HTERT RPE-1 (cell line): ENCODE data around the gene AQP11.

ENCODE experiments used
- in situ Hi-C: fragments of 300-500 bp; cut with MboI; formaldehyde crosslinking; loops from 4 replicates; pipeline ENCODE4 v1.14.3; 2020; ENCODE audit warnings: low sequenced_read_pairs

Gene AQP11

DNA sequence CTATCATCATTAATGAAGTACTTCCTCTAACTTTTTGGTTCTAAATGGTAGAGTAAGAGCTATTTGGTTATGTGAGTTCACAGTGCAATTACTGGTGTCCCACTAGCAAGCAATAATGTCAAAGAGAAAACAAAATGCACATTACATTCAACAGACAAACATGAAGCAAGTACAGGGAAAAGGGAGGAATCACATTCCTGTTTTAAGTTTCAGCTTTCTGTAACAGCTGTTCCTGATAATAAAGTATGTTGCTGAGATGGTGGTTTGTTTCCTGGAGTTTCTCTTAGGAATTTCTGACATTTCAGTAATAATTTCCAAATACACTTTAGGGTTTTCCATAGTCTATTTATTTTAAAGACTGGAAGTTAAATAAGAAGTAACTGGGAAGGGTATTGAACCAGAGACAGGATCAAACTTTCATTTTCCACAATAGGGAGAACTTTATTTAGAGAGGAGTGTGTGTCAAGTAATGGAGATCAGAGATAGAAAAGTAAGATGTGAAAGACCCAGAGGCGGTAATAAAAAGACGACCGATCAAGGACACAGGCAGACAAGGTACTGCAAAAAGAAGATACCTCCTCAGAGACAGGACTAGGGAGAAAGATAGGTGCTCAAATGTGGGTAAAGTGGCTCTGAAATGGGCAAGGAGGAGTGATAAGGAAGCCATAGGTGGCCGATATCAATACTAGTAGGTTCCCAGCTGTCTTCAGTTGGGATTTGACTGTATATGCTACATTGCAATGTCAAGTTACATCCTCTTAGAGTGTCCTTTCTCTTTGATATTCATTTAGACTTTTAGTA lies 68.7 kb downstream of the AQP11 start:
- in situ Hi-C loops = no loop called here
